ENCODE data around the gene UBTD1.
"Not testable (repeated sequence)": the region's sequence is repeated elsewhere in the genome, so short reads cannot be mapped to it uniquely, and the experiment has no call there.

The UBTD1 gene

GRCh38 chr10:97520978-97521761 is 22.4 kb downstream of the UBTD1 start:
- H3K4me3 ChIP-seq (ENCODE audit: low read depth, low read length) = no peak overlapping the region
- no peak for TF ChIP-seq CTCF (IDR thresholded peaks at IDR 0.05; ENCODE audit: low read depth, low read length)

- TF ChIP-seq CTCF (IDR thresholded peaks at IDR 0.05; ENCODE audit: low read depth, low read length) = no peak
These were observed 23.3 kb downstream of the UBTD1 start for GRCh38 chr10:97522071-97522470.

GRCh38 chr10:97522937-97523336 is 24.2 kb downstream of the UBTD1 start:
- H3K4me3 ChIP-seq (ENCODE audit: low read depth, low read length) = no peak overlapping the region
- TF ChIP-seq CTCF (IDR thresholded peaks at IDR 0.05; ENCODE audit: low read depth, low read length) = no peak

More at GRCh38 chr10:97522071-97522470, 23.3 kb downstream of the UBTD1 start:
- H3K4me3 ChIP-seq (ENCODE audit: low read depth, low read length) = no peak overlapping the region

GRCh38 chr10:97525086-97525485 is 26.4 kb downstream of the UBTD1 start:
- no peak overlapping the region for H3K4me3 ChIP-seq (ENCODE audit: low read depth, low read length)
- TF ChIP-seq CTCF (IDR thresholded peaks at IDR 0.05; ENCODE audit: low read depth, low read length) = no peak

- no peak overlapping the region for H3K4me3 ChIP-seq (ENCODE audit: low read depth, low read length)
- no peak for TF ChIP-seq CTCF (IDR thresholded peaks at IDR 0.05; ENCODE audit: low read depth, low read length)
These were observed 27.0 kb downstream of the UBTD1 start for GRCh38 chr10:97525683-97526110.

- not testable (repeated sequence) for H3K4me3 ChIP-seq (ENCODE audit: low read depth, low read length)
These were observed 30.2 kb downstream of the UBTD1 start for GRCh38 chr10:97528876-97529275.

GRCh38 chr10:97529685-97530465 is 31.2 kb downstream of the UBTD1 start:
- no peak overlapping the region for H3K4me3 ChIP-seq (ENCODE audit: low read depth, low read length)
- TF ChIP-seq CTCF (IDR thresholded peaks at IDR 0.05; ENCODE audit: low read depth, low read length) = no peak

Measured in WI38 (cell line).